GM20000 (cell line): Measurements from ENCODE around the gene YOD1.

ENCODE experiments used
- DNase-seq: peaks from one replicate; pipeline ENCODE4 v3.0.0; 2012; ENCODE audit warnings: low spot score
- CTCF ChIP-seq: IDR thresholded peaks from 2 replicates; pipeline ENCODE4 v1.5.1; 2012; ENCODE audit warnings: mild to moderate bottlenecking, control low read depth; ENCODE audit errors: extremely low read depth, missing control alignments

The YOD1 gene

GRCh38 chr1:207020065-207020708, 30.8 kb downstream of the YOD1 start:
- no peak for DNase-seq
- no peak for TF ChIP-seq CTCF

- TF ChIP-seq CTCF, result no peak
- DNase-seq, result no peak
Measured at GRCh38 chr1:207019661-207020060, 31.3 kb downstream of the YOD1 start.

- no peak for DNase-seq
- no peak for TF ChIP-seq CTCF
Measured at GRCh38 chr1:207019161-207019560, 31.8 kb downstream of the YOD1 start.

GRCh38 chr1:207018707-207019106, 32.3 kb downstream of the YOD1 start:
- no peak for TF ChIP-seq CTCF
- no peak for DNase-seq

GRCh38 chr1:207017615-207018559, 33.1 kb downstream of the YOD1 start:
- TF ChIP-seq CTCF, result no peak
- no peak for DNase-seq

GRCh38 chr1:207015791-207016190, 35.2 kb downstream of the YOD1 start:
- TF ChIP-seq CTCF, result no peak

GRCh38 chr1:207014728-207015127, 36.3 kb downstream of the YOD1 start:
- TF ChIP-seq CTCF, result no peak

More at GRCh38 chr1:207015791-207016190, 35.2 kb downstream of the YOD1 start:
- no peak for DNase-seq

More at GRCh38 chr1:207014728-207015127, 36.3 kb downstream of the YOD1 start:
- no peak for DNase-seq
